OCI-LY1 (cell line): Measurements from ENCODE around the gene ZNF143.

Experiments
- CTCF ChIP-seq: fragments of 200-600 bp; sonication (generic), shearing (Covaris generic); IDR thresholded peaks from 2 replicates; pipeline ENCODE4 v1.5.1; 2017; ENCODE audit warnings: mild to moderate bottlenecking, antibody characterized with exemption, low read length, moderate library complexity, mixed read lengths
- EZH2 ChIP-seq: fragments of 200-600 bp; sonication (generic), shearing (Covaris generic); IDR thresholded peaks from 2 replicates; pipeline ENCODE4 v1.8.0; 2017; ENCODE audit warnings: borderline replicate concordance, mixed run types, mild to moderate bottlenecking, antibody characterized with exemption, low read length, moderate library complexity, mixed read lengths

DNA sequence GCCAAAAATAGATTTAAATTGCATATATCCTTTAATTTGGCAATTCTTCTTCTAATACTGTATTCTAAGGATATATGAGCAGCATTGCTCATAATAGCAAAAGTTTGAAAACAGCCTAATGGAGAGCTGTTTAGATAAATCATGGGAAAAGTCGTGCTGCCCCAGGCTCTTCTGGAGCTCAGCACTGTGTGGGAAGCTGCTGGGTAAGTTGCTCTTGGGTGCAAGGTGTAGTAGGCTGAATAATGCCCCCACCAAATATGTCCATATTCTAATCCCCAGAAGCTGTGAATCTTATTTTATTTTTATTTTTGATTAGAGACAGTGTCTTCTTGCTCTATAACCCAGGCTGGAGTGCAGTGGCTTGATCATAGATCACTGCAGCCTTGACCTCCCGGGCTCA is 77.7 kb downstream of the ZNF143 start:
- TF ChIP-seq EZH2 = no peak
- TF ChIP-seq CTCF = no peak
